Chondrocyte (in vitro differentiated cells): ENCODE data around the gene NKAP. TPM values are rescaled to one million over a fixed set of nuclear protein-coding genes. Genes with fewer than 3 reads are reported as not detected.

ENCODE experiments used
- total RNA-seq: library from RNA; stranded (reverse); gene quantifications from 3 replicates; pipeline ENCODE4 v1.2.1, GENCODE V29; 2021

NKAP gene
- total RNA-seq, 1 donor from 2014 or later = 6.4 TPM

Other genes starting within 250 kb of the NKAP start
- gene SOWAHD, start 185.2 kb downstream of the NKAP start, total RNA-seq = 0.23 to 0.40 TPM in 2 of 3 replicates, not detected in the other
- gene RPL39, start 152.1 kb downstream of the NKAP start, total RNA-seq = 1,187 to 1,330 TPM (median 1,209 TPM) in 3 replicates
- gene UPF3B, start 90.8 kb downstream of the NKAP start, total RNA-seq = 6.3 to 7.8 TPM (median 7.2 TPM) in 3 replicates
- gene RNF113A, start 72.0 kb downstream of the NKAP start, total RNA-seq = 12.7 to 17.4 TPM (median 14.8 TPM) in 3 replicates
- 76.8 to 86.5 TPM (median 77.5 TPM) in 3 replicates for gene NDUFA1, start 71.9 kb downstream of the NKAP start, total RNA-seq
- gene AKAP14, start 47.9 kb downstream of the NKAP start, total RNA-seq = not detected in 3 replicates
- not detected in 3 replicates for gene RHOXF2B, start 133.9 kb upstream of the NKAP start, total RNA-seq
- gene RHOXF1, start 172.2 kb upstream of the NKAP start, total RNA-seq = not detected in 3 replicates
- not detected in 3 replicates for gene RHOXF2, start 214.9 kb upstream of the NKAP start, total RNA-seq